Sigmoid colon (tissue), 7 donors: ENCODE results near the gene ADGRV1. TPM values are rescaled to one million over a fixed set of nuclear protein-coding genes. Genes with fewer than 3 reads are reported as not detected.

Experiments
- DNase-seq: peaks from one replicate; pipeline ENCODE4 v3.0.0-alpha.2; 2019
- H3K27ac ChIP-seq, 4 donors: fragments of 200-600 bp; sonication (generic); one replicate each; pipeline ENCODE4 v1.5.1; 2016 to 2019; ENCODE audit warnings: mild to moderate bottlenecking in 1 of 4
- H3K27me3 ChIP-seq, 3 donors: fragments of 200-600 bp; sonication (generic); one replicate each; pipeline ENCODE4 v1.5.1; 2019; ENCODE audit warnings: mild to moderate bottlenecking in 1 of 3
- H3K36me3 ChIP-seq, 4 donors: fragments of 200-600 bp; sonication (generic); one replicate each; pipeline ENCODE4 v1.5.1; 2016 to 2019
- H3K4me1 ChIP-seq, 4 donors: fragments of 200-600 bp; sonication (generic); one replicate each; pipeline ENCODE4 v1.5.1; 2017 to 2019
- H3K4me3 ChIP-seq, 4 donors: fragments of 200-600 bp; sonication (generic); one replicate each; pipeline ENCODE4 v1.5.1; 2017 to 2019; ENCODE audit warnings: mild to moderate bottlenecking in 2 of 4, moderate library complexity in 1 of 4
- H3K9me3 ChIP-seq, 4 donors: fragments of 200-600 bp in 3 of 4; sonication (generic) in 3 of 4; one replicate each; pipeline versions ENCODE4 v1.5.1 to v1.6.1; 2013 to 2019
- CTCF ChIP-seq, 4 experiments: fragments of 450-650 bp in 3 of 4; fragments of 200-600 bp in 1 of 4; IDR thresholded peaks; one replicate each; pipeline ENCODE4 v1.5.1; 2016 to 2019; ENCODE audit warnings: antibody characterized with exemption in 4 of 4, mild to moderate bottlenecking in 3 of 4, moderate library complexity in 2 of 4
- EP300 ChIP-seq, 4 donors: sonication (generic); formaldehyde crosslinking; IDR thresholded peaks; one replicate each; pipeline ENCODE4 v1.6.1; 2017; ENCODE audit warnings: antibody characterized with exemption in 4 of 4
- POLR2A ChIP-seq, 2 donors: fragments of 450-650 bp; IDR thresholded peaks; one replicate each; pipeline ENCODE4 v1.6.1; 2016; ENCODE audit warnings: antibody characterized with exemption in 2 of 2, mild to moderate bottlenecking in 2 of 2, moderate library complexity in 2 of 2
- POLR2AphosphoS5 ChIP-seq, 4 donors: sonication (generic); formaldehyde crosslinking; IDR thresholded peaks; one replicate each; pipeline ENCODE4 v1.6.1; 2017; ENCODE audit warnings: antibody characterized with exemption in 4 of 4
- WGBS, 2 donors: extraction: QIAGEN DNeasy Blood & Tissue Kit; methylation state at CpG; one replicate each; pipeline ENCODE4 v1.1.7; 2013; 5-methylcytosine and 5-hydroxymethylcytosine counted together
- intact Hi-C: fragments of 100-400 bp; cut with DNase I; formaldehyde crosslinking; loops from one replicate; pipeline ENCODE4 v1.15.1; 2023
- polyA plus RNA-seq, 3 donors: library from polyadenylated mRNA; stranded (reverse); fragments of 200-250 nt; gene quantifications; one replicate each; pipeline ENCODE4 v1.2.3, GENCODE V29; 2013
- total RNA-seq, 4 donors: library from RNA; depleted of rRNA; stranded (reverse); fragments of >200 nt; gene quantifications; one replicate each; pipeline ENCODE4 v1.1.0, GENCODE V29; 2016
- donor health status: healthy with polysubstance abuse.
- donor health status: Bipolar disorder and iron deficiency.
- donor health status: healthy.

ADGRV1 gene
- total and polyA plus RNA-seq, 7 donors = 0.54 to 2.1 (median 0.74) TPM; not detected in 1

GRCh38 chr5:90941002-90941720 is 382.6 kb downstream of the ADGRV1 start:
- Histone ChIP-seq H3K4me3 (no peak overlapping the region), H3K36me3 (no peaks in the 10 kb centered on the region), H3K9me3 (no peaks in the 10 kb centered on the region), H3K27me3 (no peaks in the 10 kb centered on the region), H3K27ac (peak overlapping the region in 3 of 4 donors; percentile 57 to 68 (median 61)), H3K4me1 (peaks cover 0 to 32% (median 25%) of the 10 kb centered on the region in 4 donors)
- intact Hi-C loops = no loop called here
- TF ChIP-seq CTCF (IDR thresholded peaks at IDR 0.05) (no peak), POLR2AphosphoS5 (IDR thresholded peaks at IDR 0.05) (no peak), POLR2A (IDR thresholded peaks at IDR 0.05) (no peak), EP300 (IDR thresholded peaks at IDR 0.05) (no peak)
- DNase-seq = no peak
- 11 to 62% methylated on average over 1 of the region's 1 CpG for WGBS, 2 donors

GRCh38 chr5:90944116-90944515 is 385.5 kb downstream of the ADGRV1 start:
- intact Hi-C loops = no loop called here
- Histone ChIP-seq H3K27ac (no peak overlapping the region), H3K4me3 (no peak overlapping the region), H3K36me3 (no peaks in the 10 kb centered on the region), H3K27me3 (no peaks in the 10 kb centered on the region), H3K9me3 (no peaks in the 10 kb centered on the region), H3K4me1 (peaks cover 0 to 38% (median 22%) of the 10 kb centered on the region in 4 donors)
- DNase-seq = no peak
- TF ChIP-seq CTCF (IDR thresholded peaks at IDR 0.05) = no peak
- no peak for TF ChIP-seq POLR2AphosphoS5 (IDR thresholded peaks at IDR 0.05)
- TF ChIP-seq EP300 (IDR thresholded peaks at IDR 0.05) = no peak
- no peak for TF ChIP-seq POLR2A (IDR thresholded peaks at IDR 0.05)

- TF ChIP-seq POLR2AphosphoS5 (IDR thresholded peaks at IDR 0.05) = peak in 3 of 4 donors; percentile 48 to 66 (median 62)
- TF ChIP-seq CTCF (IDR thresholded peaks at IDR 0.05) = no peak
- WGBS, 2 donors = 8 to 55% methylated on average over 1 of the region's 1 CpG
- Histone ChIP-seq H3K27ac (no peak overlapping the region), H3K4me1 (peaks cover 0 to 8% (median 0%) of the 10 kb centered on the region in 4 donors), H3K27me3 (no peaks in the 10 kb centered on the region), H3K4me3 (no peak overlapping the region), H3K36me3 (no peaks in the 10 kb centered on the region), H3K9me3 (no peaks in the 10 kb centered on the region)
- DNase-seq = no peak
- intact Hi-C loops = loop anchor here (5.0 kb wide), 1 partner anchor 90 kb away; no protein-coding TSS in a partner anchor
These were observed 389.1 kb downstream of the ADGRV1 start for GRCh38 chr5:90947667-90948066.

GRCh38 chr5:90948969-90949368 is 390.4 kb downstream of the ADGRV1 start:
- no peaks in the 10 kb centered on the region for H3K9me3 ChIP-seq
- intact Hi-C loops = loop anchor here (5.0 kb wide), 1 partner anchor 88 kb away; no protein-coding TSS in a partner anchor
- no peaks in the 10 kb centered on the region for H3K27me3 ChIP-seq
- WGBS, 2 donors = 93 to 96% methylated on average over 2 of the region's 2 CpGs
- no peak for DNase-seq
- H3K36me3 ChIP-seq = no peaks in the 10 kb centered on the region
- H3K4me3 ChIP-seq = no peak overlapping the region
- H3K4me1 ChIP-seq = peaks cover 0 to 8% (median 0%) of the 10 kb centered on the region in 4 donors
- TF ChIP-seq CTCF (IDR thresholded peaks at IDR 0.05) = no peak
- TF ChIP-seq EP300 (IDR thresholded peaks at IDR 0.05) = no peak
- no peak for TF ChIP-seq POLR2A (IDR thresholded peaks at IDR 0.05)
- TF ChIP-seq POLR2AphosphoS5 (IDR thresholded peaks at IDR 0.05) = no peak
- H3K27ac ChIP-seq = no peak overlapping the region
